Activated CD4-positive, CD25-positive, alpha-beta regulatory T cell treated with anti-CD3 and anti-CD28 coated beads, Interleukin-2, amount 50 U/mL, for 72 hours (primary cell): ENCODE measurements around the gene SLC22A5.
"Not testable (repeated sequence)": the region's sequence is repeated elsewhere in the genome, so short reads cannot be mapped to it uniquely, and the experiment has no call there.

ENCODE experiments used
- DNase-seq: peaks from one replicate; pipeline ENCODE4 v3.0.0; 2021

SLC22A5 gene

GRCh38 chr5:132428484-132429462, 59.3 kb downstream of the SLC22A5 start:
- DNase-seq: no peak

- no peak for DNase-seq
These were observed 60.2 kb downstream of the SLC22A5 start for GRCh38 chr5:132429463-132430440.

GRCh38 chr5:132430746-132431145, 61.2 kb downstream of the SLC22A5 start:
- no peak for DNase-seq

- no peak for DNase-seq
These were observed 62.1 kb downstream of the SLC22A5 start for GRCh38 chr5:132431632-132432031.

GRCh38 chr5:132433141-132433540, 63.6 kb downstream of the SLC22A5 start:
- no peak for DNase-seq

GRCh38 chr5:132434416-132435286, 65.1 kb downstream of the SLC22A5 start:
- no peak for DNase-seq

GRCh38 chr5:132435447-132435846, 65.9 kb downstream of the SLC22A5 start:
- no peak for DNase-seq

- no peak for DNase-seq
These were observed 66.4 kb downstream of the SLC22A5 start for GRCh38 chr5:132435886-132436285.

GRCh38 chr5:132436936-132437335, 67.4 kb downstream of the SLC22A5 start:
- no peak for DNase-seq

GRCh38 chr5:132437604-132438266, 68.2 kb downstream of the SLC22A5 start:
- DNase-seq: no peak

GRCh38 chr5:132438267-132438645, 68.7 kb downstream of the SLC22A5 start:
- DNase-seq: not testable (repeated sequence)

GRCh38 chr5:132438917-132439316, 69.4 kb downstream of the SLC22A5 start:
- no peak for DNase-seq

GRCh38 chr5:132439521-132440089, 70.1 kb downstream of the SLC22A5 start:
- DNase-seq: no peak

GRCh38 chr5:132444061-132444460, 74.6 kb downstream of the SLC22A5 start:
- no peak for DNase-seq
